Measurements from ENCODE around the gene MRPS7.
A peak's percentile ranks its signal among the peaks of the same experiment; 100 is the strongest.
"Not testable (repeated sequence)": the region's sequence is repeated elsewhere in the genome, so short reads cannot be mapped to it uniquely, and the experiment has no call there.

MRPS7 gene

GRCh38 chr17:75239778-75240393, 21.8 kb upstream of the MRPS7 start:
- ATAC-seq (no peak), DNase-seq (no peak)
- no peak overlapping the region for H3K4me3 Mint-ChIP-seq
- peaks cover 49% of the 10 kb centered on the region for H3K4me1 Mint-ChIP-seq
- H3K27me3 Mint-ChIP-seq, result no peaks in the 10 kb centered on the region
- H3K9me3 Mint-ChIP-seq, result no peaks in the 10 kb centered on the region
- H3K36me3 Mint-ChIP-seq (ENCODE audit: low read depth), result peaks cover 57% of the 10 kb centered on the region
- H3K27ac Mint-ChIP-seq, result no peak overlapping the region

GRCh38 chr17:75240394-75241142, 21.1 kb upstream of the MRPS7 start:
- H3K9me3 Mint-ChIP-seq, result no peaks in the 10 kb centered on the region
- peak; percentile 61 for DNase-seq
- H3K36me3 Mint-ChIP-seq (ENCODE audit: low read depth), result peaks cover 56% of the 10 kb centered on the region
- peak; percentile 35 for ATAC-seq
- peaks cover 52% of the 10 kb centered on the region for H3K4me1 Mint-ChIP-seq
- H3K27ac Mint-ChIP-seq, result no peak overlapping the region
- no peaks in the 10 kb centered on the region for H3K27me3 Mint-ChIP-seq
- no peak overlapping the region for H3K4me3 Mint-ChIP-seq

DNA sequence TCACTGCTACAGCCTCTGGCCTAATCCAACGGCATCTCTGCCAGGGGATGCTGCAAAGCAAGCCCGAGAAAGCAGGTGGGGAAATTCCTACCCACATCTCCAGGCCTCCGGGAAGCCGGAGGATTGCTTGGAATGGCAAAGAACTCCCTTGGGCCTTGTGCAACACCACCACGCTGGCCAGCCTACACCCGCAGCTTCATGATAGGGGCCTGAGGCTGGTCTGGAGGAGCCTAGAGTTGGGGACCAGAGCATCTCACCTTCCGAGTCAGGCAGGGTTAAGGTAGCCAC, 20.6 kb upstream of the MRPS7 start:
- DNase-seq, result no peak
- no peak overlapping the region for H3K4me3 Mint-ChIP-seq
- H3K9me3 Mint-ChIP-seq, result no peaks in the 10 kb centered on the region
- peaks cover 58% of the 10 kb centered on the region for H3K36me3 Mint-ChIP-seq (ENCODE audit: low read depth)
- no peak overlapping the region for H3K27ac Mint-ChIP-seq
- no peaks in the 10 kb centered on the region for H3K27me3 Mint-ChIP-seq
- H3K4me1 Mint-ChIP-seq, result peaks cover 56% of the 10 kb centered on the region
- ATAC-seq, result no peak

- peaks cover 57% of the 10 kb centered on the region for H3K4me1 Mint-ChIP-seq
- DNase-seq, result no peak
- no peaks in the 10 kb centered on the region for H3K9me3 Mint-ChIP-seq
- no peak overlapping the region for H3K4me3 Mint-ChIP-seq
- H3K27me3 Mint-ChIP-seq, result no peaks in the 10 kb centered on the region
- H3K27ac Mint-ChIP-seq, result peak overlapping the region; percentile 39
- peaks cover 56% of the 10 kb centered on the region for H3K36me3 Mint-ChIP-seq (ENCODE audit: low read depth)
- ATAC-seq, result no peak
Observed at GRCh38 chr17:75241502-75241901, 20.2 kb upstream of the MRPS7 start.

DNA sequence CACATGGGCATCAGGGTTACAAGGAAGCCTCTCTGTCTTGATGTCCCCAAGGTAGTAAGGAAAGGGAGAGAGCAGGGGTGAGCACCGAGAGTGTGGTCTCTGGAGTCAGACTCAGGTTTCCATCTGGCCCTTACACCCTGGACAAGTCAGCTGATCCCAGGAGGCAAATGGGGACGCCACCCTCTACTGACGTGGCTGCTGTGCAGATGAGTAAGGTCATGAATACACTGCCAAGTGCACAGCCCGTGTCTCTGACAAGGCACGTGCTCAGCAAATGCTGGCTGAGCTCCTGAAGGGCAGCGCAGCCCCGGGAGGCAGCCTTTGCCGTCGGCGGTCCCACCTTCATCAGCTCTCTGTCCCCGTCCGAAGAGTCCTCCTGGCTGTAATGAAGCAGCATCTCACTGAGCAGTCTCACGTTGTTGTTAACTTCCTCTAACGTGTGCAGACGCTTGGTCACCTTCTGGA, 19.7 kb upstream of the MRPS7 start:
- Mint-ChIP-seq H3K4me1 (peaks cover 62% of the 10 kb centered on the region), H3K27me3 (no peaks in the 10 kb centered on the region), H3K27ac (peak overlapping the region; percentile 89), H3K4me3 (peak overlapping the region; percentile 40), H3K36me3 (ENCODE audit: low read depth) (peaks cover 60% of the 10 kb centered on the region), H3K9me3 (no peaks in the 10 kb centered on the region)
- DNase-seq (no peak), ATAC-seq (no peak)

DNA sequence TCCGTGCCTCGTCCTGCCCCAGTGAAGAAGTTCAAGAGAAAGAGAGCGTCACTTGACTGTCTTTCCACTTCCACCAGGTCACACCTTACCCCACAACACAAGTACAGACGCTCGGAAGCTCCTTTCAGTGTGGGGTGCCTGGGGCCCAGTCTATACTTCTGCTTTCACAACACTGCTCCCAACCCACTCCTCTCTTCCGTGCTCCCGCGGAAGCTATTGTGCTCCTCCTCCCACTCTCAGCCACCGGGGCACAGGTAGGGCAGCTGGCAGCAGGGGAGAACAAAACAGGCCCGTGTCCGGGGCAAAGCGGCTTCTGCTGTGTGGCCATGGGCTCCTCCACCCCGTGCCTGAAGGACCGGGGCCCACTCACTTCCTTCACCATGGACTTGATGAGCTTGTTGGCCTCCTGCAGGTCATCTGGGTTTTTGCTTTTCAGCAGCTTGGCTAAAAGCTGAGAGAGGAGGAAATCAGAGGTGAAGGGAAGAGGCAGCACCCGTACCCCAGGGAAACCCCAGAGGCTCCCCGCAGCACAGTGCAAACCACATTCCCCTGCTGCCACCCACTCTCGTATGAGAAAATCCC, 19.1 kb upstream of the MRPS7 start:
- H3K4me3 Mint-ChIP-seq, result peak overlapping the region; percentile 40
- DNase-seq, result peak; percentile 30
- no peaks in the 10 kb centered on the region for H3K27me3 Mint-ChIP-seq
- H3K27ac Mint-ChIP-seq, result peak overlapping the region; percentile 89
- H3K9me3 Mint-ChIP-seq, result no peaks in the 10 kb centered on the region
- peaks cover 60% of the 10 kb centered on the region for H3K36me3 Mint-ChIP-seq (ENCODE audit: low read depth)
- peaks cover 66% of the 10 kb centered on the region for H3K4me1 Mint-ChIP-seq
- ATAC-seq, result peak; percentile 39

DNA sequence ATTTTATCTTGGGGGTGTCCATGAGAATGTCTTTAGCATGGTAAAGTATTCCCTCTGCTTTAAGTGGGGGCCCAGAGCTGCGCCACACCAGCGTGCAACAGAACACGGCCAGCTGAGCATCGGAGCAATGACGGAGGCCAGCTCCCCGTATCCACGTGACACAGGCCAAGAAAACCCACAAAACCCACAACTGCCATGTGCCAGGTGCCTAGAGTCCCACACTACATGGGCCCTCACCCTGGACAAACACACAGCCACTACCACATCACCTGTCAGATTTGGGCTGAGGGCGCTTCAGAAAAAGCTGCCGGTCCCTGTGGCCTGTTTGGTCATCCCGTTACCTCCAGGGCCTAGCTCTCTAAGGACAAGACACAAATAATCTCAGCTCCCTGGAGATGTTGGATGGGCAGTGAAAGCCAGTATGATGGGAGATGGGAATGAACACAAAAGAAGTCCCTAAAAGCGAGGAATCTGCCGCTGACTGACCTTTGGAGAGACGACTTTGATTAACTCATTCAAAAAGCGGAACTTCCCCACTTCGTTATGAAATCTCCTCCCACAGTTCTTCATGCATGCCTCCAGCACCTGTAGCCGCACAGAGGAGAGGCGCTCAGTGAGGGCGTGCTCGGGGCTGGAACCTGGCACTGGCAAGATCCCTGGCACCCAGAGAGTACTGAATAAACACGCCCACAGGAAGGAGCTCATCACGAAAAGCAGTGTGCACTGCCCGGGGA, 17.4 kb upstream of the MRPS7 start:
- H3K4me1 Mint-ChIP-seq, result peaks cover 74% of the 10 kb centered on the region
- no peaks in the 10 kb centered on the region for H3K9me3 Mint-ChIP-seq
- no peak for DNase-seq
- peaks cover 55% of the 10 kb centered on the region for H3K36me3 Mint-ChIP-seq (ENCODE audit: low read depth)
- H3K4me3 Mint-ChIP-seq, result no peak overlapping the region
- H3K27ac Mint-ChIP-seq, result peak overlapping the region; percentile 68
- no peak for ATAC-seq
- no peaks in the 10 kb centered on the region for H3K27me3 Mint-ChIP-seq

DNA sequence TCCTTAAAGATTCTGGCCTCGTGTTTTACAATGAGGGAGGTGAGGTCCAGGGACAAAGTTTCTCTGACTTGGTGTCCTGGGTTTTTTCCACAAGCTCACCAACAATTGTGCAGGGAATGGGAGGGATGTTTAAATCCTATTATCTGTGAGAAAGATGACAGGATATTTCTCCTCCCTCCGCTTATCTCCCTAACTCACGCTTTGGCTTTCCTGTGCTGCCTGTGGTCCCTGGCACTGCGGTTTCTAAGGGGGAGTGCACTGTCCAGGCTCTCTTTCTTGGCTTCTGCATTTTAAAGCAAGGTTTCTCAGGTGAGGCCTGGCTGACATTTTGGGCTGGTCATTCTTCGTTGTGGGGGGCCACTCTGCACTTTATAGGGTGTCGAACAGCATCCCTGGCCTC, 16.7 kb upstream of the MRPS7 start:
- peaks cover 55% of the 10 kb centered on the region for H3K36me3 Mint-ChIP-seq (ENCODE audit: low read depth)
- no peak overlapping the region for H3K27ac Mint-ChIP-seq
- ATAC-seq (no peak), DNase-seq (no peak)
- no peaks in the 10 kb centered on the region for H3K9me3 Mint-ChIP-seq
- no peak overlapping the region for H3K4me3 Mint-ChIP-seq
- no peaks in the 10 kb centered on the region for H3K27me3 Mint-ChIP-seq
- peaks cover 81% of the 10 kb centered on the region for H3K4me1 Mint-ChIP-seq

- ATAC-seq (no peak), DNase-seq (no peak)
- H3K9me3 Mint-ChIP-seq, result no peaks in the 10 kb centered on the region
- H3K4me3 Mint-ChIP-seq, result no peak overlapping the region
- peaks cover 46% of the 10 kb centered on the region for H3K36me3 Mint-ChIP-seq (ENCODE audit: low read depth)
- peaks cover 86% of the 10 kb centered on the region for H3K4me1 Mint-ChIP-seq
- peak overlapping the region; percentile 27 for H3K27ac Mint-ChIP-seq
- no peaks in the 10 kb centered on the region for H3K27me3 Mint-ChIP-seq
Observed at GRCh38 chr17:75246404-75246803, 15.3 kb upstream of the MRPS7 start.

GRCh38 chr17:75249564-75249963, 12.1 kb upstream of the MRPS7 start:
- no peaks in the 10 kb centered on the region for H3K9me3 Mint-ChIP-seq
- H3K4me1 Mint-ChIP-seq, result peaks cover 81% of the 10 kb centered on the region
- peaks cover 24% of the 10 kb centered on the region for H3K36me3 Mint-ChIP-seq (ENCODE audit: low read depth)
- peak overlapping the region; percentile 76 for H3K4me3 Mint-ChIP-seq
- DNase-seq (no peak), ATAC-seq (no peak)
- H3K27me3 Mint-ChIP-seq, result no peaks in the 10 kb centered on the region
- peak overlapping the region; percentile 97 for H3K27ac Mint-ChIP-seq

GRCh38 chr17:75250009-75250471, 11.6 kb upstream of the MRPS7 start:
- Mint-ChIP-seq H3K27me3 (no peaks in the 10 kb centered on the region), H3K9me3 (no peaks in the 10 kb centered on the region), H3K27ac (peak overlapping the region; percentile 97), H3K4me1 (peaks cover 76% of the 10 kb centered on the region), H3K36me3 (ENCODE audit: low read depth) (peaks cover 23% of the 10 kb centered on the region), H3K4me3 (peak overlapping the region; percentile 76)
- DNase-seq, result peak; percentile 79
- peak; percentile 99 for ATAC-seq

DNA sequence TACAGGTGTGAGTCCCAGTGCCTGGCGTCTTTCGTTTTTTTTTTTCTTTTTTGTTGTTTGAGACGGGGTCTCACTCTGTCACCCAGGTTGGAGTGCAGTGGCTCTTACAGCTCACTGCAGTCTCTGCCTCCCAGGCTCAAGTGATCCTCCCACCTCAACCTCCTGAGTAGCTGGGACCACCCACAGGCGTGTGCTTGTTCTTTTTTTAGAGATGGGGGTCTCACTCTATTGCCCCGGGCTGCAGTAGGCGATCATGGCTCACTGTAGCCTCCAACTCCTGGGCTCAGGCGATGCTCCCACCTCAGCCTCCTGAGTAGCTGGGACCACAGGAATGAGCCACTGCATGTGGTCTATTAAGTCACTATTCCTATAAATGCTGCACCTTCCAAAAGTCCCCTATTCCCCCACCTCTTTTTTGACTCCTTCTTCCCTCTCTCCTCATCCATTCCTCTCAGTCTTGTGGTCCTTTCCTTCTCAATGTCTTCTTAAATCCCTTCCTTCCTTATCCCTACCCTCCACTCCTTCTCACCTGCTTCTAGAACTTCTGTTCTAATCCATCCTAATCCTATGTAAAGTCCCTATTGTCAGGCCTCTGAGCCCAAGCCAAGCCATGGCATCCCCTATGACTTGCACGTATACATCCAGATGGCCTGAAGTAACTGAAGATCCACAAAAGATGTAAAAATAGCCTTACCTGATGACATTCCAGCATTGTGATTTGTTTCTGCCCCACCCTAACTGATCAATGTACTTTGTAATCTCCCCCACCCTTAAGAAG, 9.5 kb upstream of the MRPS7 start:
- DNase-seq (no peak), ATAC-seq (no peak)
- H3K9me3 Mint-ChIP-seq, result no peaks in the 10 kb centered on the region
- H3K36me3 Mint-ChIP-seq (ENCODE audit: low read depth), result peaks cover 9% of the 10 kb centered on the region
- H3K27me3 Mint-ChIP-seq, result no peaks in the 10 kb centered on the region
- H3K4me3 Mint-ChIP-seq, result no peak overlapping the region
- peak overlapping the region; percentile 97 for H3K27ac Mint-ChIP-seq
- peaks cover 82% of the 10 kb centered on the region for H3K4me1 Mint-ChIP-seq

GRCh38 chr17:75255954-75256698, 5.6 kb upstream of the MRPS7 start:
- H3K4me3 Mint-ChIP-seq, result peak overlapping the region; percentile 30
- DNase-seq, H3K27me3 Mint-ChIP-seq, ATAC-seq, H3K9me3 Mint-ChIP-seq: not testable (repeated sequence)
- peak overlapping the region; percentile 62 for H3K27ac Mint-ChIP-seq
- peaks cover 82% of the 10 kb centered on the region for H3K4me1 Mint-ChIP-seq
- H3K36me3 Mint-ChIP-seq (ENCODE audit: low read depth), result peaks cover 13% of the 10 kb centered on the region
